ENCODE results near the gene NOS1. TPM values are rescaled to one million over a fixed set of nuclear protein-coding genes. Genes with fewer than 3 reads are reported as not detected.

The NOS1 gene
- total RNA-seq, 1 experiment from 2014 or later = 2.3 TPM

DNA sequence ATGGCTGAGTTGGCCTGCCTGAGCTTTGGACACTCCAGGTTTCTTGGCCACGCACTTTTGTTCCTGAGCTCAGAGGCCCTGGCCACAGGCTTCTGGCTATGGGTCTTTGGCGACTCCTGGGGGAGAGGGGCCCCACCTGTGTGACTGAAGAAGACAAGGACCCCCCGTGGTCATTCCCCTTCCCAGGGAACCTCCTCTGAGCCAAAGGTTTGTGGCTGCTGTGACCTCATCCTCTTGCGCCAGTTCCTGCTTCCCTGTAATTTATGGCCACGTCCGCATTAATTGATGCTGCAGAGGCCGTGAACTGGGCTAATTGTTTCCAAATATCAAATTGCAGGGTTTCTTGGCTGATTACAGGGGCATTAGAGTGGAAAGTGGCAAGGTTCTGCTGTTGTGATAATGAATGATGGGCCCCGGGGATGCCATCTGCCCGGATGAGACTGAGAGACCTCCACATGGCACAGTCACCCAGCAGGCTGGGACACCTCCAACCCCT, 27.6 kb upstream of the NOS1 start:
- H3K4me2 ChIP-seq (ENCODE audit: insufficient read depth, insufficient read length, low read length) = no peak overlapping the region
- DNase-seq = no peak
- Mint-ChIP-seq H3K4me3 (no peak overlapping the region; a peak in 1 of 5 replicates), H3K36me3 (ENCODE audit: insufficient read depth in 1 of 3, low read depth in 3 of 3) (no peaks in the 10 kb centered on the region), H3K27me3 (ENCODE audit: low read depth) (peaks cover 15% of the 10 kb centered on the region), H3K27ac (peak overlapping the region in 1 of 3 experiments; percentile 25; a peak in 2 of 7 replicates), H3K9me3 (no peaks in the 10 kb centered on the region), H3K4me1 (peaks cover 2 to 15% of the 10 kb centered on the region in 2 experiments; a peak in 2 of 4 replicates)
- H4K20me1 ChIP-seq (ENCODE audit: control insufficient read depth, insufficient read depth, insufficient read length) = no peaks in the 10 kb centered on the region
- WGBS (ENCODE audit: extremely low coverage, insufficient read length, low lambda C conversion rate) = no CpG with 5 or more reads among the region's 9 CpGs
- H2BK15ac ChIP-seq (ENCODE audit: low read depth, low read length) = no peak overlapping the region
- H3K23me2 ChIP-seq (ENCODE audit: insufficient read length, low read depth, low read length, poor library complexity, severe bottlenecking) = no peaks in the 10 kb centered on the region
- H3K56ac ChIP-seq (ENCODE audit: insufficient read length, low read depth, low read length) = no peak overlapping the region
- no peak overlapping the region for H3K14ac ChIP-seq (ENCODE audit: insufficient read depth, low read length)
- H3K79me2 ChIP-seq (ENCODE audit: insufficient read depth, low read length) = no peaks in the 10 kb centered on the region
- no peaks in the 10 kb centered on the region for H3K27me3 ChIP-seq (ENCODE audit: insufficient read depth, low read length)
- no peaks in the 10 kb centered on the region for H3K79me1 ChIP-seq (ENCODE audit: insufficient read depth, low read depth, low read length, poor library complexity, severe bottlenecking)
- H2AFZ ChIP-seq (ENCODE audit: low read length) = no peak overlapping the region
- H3T11ph ChIP-seq (ENCODE audit: low read length) = no peak overlapping the region
- H4K91ac ChIP-seq (ENCODE audit: insufficient read length, low read depth, low read length) = no peak overlapping the region
- TF ChIP-seq, protein P1, sequence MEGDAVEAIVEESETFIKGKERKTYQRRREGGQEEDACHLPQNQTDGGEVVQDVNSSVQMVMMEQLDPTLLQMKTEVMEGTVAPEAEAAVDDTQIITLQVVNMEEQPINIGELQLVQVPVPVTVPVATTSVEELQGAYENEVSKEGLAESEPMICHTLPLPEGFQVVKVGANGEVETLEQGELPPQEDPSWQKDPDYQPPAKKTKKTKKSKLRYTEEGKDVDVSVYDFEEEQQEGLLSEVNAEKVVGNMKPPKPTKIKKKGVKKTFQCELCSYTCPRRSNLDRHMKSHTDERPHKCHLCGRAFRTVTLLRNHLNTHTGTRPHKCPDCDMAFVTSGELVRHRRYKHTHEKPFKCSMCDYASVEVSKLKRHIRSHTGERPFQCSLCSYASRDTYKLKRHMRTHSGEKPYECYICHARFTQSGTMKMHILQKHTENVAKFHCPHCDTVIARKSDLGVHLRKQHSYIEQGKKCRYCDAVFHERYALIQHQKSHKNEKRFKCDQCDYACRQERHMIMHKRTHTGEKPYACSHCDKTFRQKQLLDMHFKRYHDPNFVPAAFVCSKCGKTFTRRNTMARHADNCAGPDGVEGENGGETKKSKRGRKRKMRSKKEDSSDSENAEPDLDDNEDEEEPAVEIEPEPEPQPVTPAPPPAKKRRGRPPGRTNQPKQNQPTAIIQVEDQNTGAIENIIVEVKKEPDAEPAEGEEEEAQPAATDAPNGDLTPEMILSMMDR (conservative IDR thresholded peaks at IDR 0.05) = no peak
- H3K27ac ChIP-seq (ENCODE audit: insufficient read length, low read depth, low read length) = no peak overlapping the region
- no peaks in the 10 kb centered on the region for H3K9me3 ChIP-seq (ENCODE audit: control insufficient read depth, low read depth, low read length)
- H2BK20ac ChIP-seq (ENCODE audit: low read depth, low read length, poor library complexity, severe bottlenecking) = no peak overlapping the region
- no peak overlapping the region for H3K4ac ChIP-seq (ENCODE audit: low read depth, low read length)
- H3K18ac ChIP-seq (ENCODE audit: insufficient read length, low read depth, low read length) = no peak overlapping the region
- no peak overlapping the region for H3K9ac ChIP-seq (ENCODE audit: extremely low read depth, insufficient read length, low read length)
- H3K23ac ChIP-seq (ENCODE audit: insufficient read length, low read depth, low read length) = no peak overlapping the region
- H2BK120ac ChIP-seq (ENCODE audit: low read depth, low read length, poor library complexity, severe bottlenecking) = no peak overlapping the region
- H2BK12ac ChIP-seq (ENCODE audit: insufficient read length, low read depth, low read length) = no peak overlapping the region
- H4K8ac ChIP-seq (replicated peaks; ENCODE audit: insufficient read length, low read depth, low read length) = no peak overlapping the region
- no peak overlapping the region for H4K5ac ChIP-seq (ENCODE audit: insufficient read length, low read depth, low read length)
- no peak overlapping the region for H2BK5ac ChIP-seq (ENCODE audit: insufficient read length, low read length)
- no peak overlapping the region for H2AK5ac ChIP-seq (ENCODE audit: insufficient read length, low read length)
- H3K4me1 ChIP-seq (ENCODE audit: insufficient read depth, low read length) = no peaks in the 10 kb centered on the region
